ENCODE data around the gene ANXA10.
"Not testable (repeated sequence)": the region's sequence is repeated elsewhere in the genome, so short reads cannot be mapped to it uniquely, and the experiment has no call there.

Gene ANXA10

DNA sequence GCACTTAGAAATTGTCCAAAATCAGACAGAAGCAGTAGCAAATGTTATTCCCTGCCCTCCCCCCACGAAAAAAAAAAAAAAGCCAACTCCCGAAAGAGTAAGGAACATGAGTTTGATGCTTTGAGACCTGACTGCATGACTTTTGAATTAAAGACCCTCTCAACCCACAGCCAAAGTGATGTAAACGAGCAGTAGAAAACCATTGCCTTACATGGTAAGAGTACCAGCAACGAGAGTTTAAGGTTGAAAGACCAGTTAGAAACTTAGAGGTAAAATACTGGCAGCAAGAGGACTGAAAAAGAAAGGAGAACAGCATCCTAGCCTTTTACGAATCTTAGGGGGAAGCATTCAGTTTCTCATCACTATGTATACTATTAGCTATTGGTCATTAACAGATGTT lies 10.0 kb upstream of the ANXA10 start:
- Histone ChIP-seq H3K4me1 (ENCODE audit: control insufficient read depth, insufficient read depth, low read length) (no peaks in the 10 kb centered on the region), H3K27ac (ENCODE audit: low read depth, low read length) (no peak overlapping the region), H3K9ac (ENCODE audit: low read length) (no peak overlapping the region), H3K27me3 (ENCODE audit: control insufficient read depth, insufficient read depth, low read length) (no peaks in the 10 kb centered on the region), H3K36me3 (ENCODE audit: control insufficient read depth, insufficient read depth, low read length) (no peaks in the 10 kb centered on the region), H3K4me3 (ENCODE audit: low read length) (no peak overlapping the region)

DNA sequence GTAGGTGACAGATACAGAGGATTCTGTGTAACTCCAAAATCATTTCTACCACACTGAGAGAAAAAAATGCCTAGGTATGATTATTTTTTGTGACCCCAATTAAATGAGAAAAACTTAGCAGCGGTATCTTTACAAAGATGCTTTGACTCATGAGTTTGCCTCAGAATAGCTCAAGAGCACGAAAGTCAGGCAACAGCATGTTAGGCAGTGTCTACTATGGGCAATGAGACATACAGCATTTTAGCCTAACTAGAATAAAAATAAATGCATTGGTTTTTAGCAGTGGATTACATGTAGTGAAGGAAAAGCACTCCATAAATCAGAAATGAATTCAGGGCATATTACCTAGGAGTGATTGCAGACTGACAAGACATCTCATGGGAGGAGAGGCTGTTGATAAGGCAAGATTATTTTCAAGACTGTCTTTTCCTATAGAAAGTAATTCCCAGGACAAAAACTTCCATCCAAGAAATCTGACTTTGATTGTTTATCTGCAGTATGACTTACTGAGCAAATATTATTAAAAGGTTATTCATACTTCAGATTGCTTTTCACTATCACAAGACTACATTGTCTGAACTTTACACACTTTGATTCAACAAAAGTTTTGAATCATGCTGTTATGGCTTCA lies 3.6 kb downstream of the ANXA10 start:
- H3K36me3 ChIP-seq (ENCODE audit: control insufficient read depth, insufficient read depth, low read length), result no peaks in the 10 kb centered on the region
- H3K4me3 ChIP-seq (ENCODE audit: low read length), result no peak overlapping the region
- H3K27me3 ChIP-seq (ENCODE audit: control insufficient read depth, insufficient read depth, low read length), result no peaks in the 10 kb centered on the region
- H3K4me1 ChIP-seq (ENCODE audit: control insufficient read depth, insufficient read depth, low read length), result no peaks in the 10 kb centered on the region
- H3K27ac ChIP-seq (ENCODE audit: low read depth, low read length), result no peak overlapping the region
- no peak overlapping the region for H3K9ac ChIP-seq (ENCODE audit: low read length)

DNA sequence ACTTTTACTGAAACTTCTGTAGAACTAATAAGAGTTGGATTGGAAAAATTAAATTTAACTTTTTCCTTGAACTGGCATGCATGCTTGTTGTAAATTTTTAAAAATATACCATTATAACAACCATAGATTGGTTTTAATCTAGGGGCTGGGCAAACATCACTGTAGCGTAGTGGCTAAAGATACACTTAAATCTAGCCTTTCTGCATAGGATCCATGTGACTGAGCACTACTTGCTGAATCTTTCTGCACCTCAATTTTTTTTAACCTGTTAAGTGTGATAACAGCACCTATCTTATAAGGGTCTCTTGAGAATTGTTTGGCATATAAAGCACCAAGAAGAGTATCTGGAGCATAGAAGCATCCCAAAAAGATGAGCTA lies 4.1 kb downstream of the ANXA10 start:
- no peaks in the 10 kb centered on the region for H3K27me3 ChIP-seq (ENCODE audit: control insufficient read depth, insufficient read depth, low read length)
- H3K9ac ChIP-seq (ENCODE audit: low read length), result no peak overlapping the region
- H3K4me3 ChIP-seq (ENCODE audit: low read length), result no peak overlapping the region
- no peak overlapping the region for H3K27ac ChIP-seq (ENCODE audit: low read depth, low read length)
- no peaks in the 10 kb centered on the region for H3K4me1 ChIP-seq (ENCODE audit: control insufficient read depth, insufficient read depth, low read length)
- H3K36me3 ChIP-seq (ENCODE audit: control insufficient read depth, insufficient read depth, low read length), result no peaks in the 10 kb centered on the region

DNA sequence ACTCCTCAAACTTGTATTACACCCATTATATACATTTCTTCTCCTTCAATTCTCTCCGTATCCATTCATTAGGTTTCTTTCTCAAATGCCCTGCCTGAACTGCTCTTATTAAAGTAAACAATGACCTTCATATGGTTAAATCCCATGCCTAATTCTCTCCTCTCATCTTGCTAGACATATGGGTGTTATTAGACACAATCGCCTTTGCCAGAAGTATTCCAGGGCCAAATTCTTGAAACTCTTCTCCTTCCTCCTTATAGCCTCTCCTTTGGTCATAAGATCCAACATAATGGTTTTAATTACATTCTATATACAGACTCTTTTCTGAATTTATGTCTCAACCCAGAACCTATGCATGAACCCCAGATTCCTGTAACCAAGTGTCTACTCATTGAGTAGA lies 4.8 kb downstream of the ANXA10 start:
- Histone ChIP-seq H3K27me3 (ENCODE audit: control insufficient read depth, insufficient read depth, low read length) (no peaks in the 10 kb centered on the region), H3K9ac (ENCODE audit: low read length) (no peak overlapping the region), H3K36me3 (ENCODE audit: control insufficient read depth, insufficient read depth, low read length) (no peaks in the 10 kb centered on the region), H3K4me3 (ENCODE audit: low read length) (no peak overlapping the region), H3K27ac (ENCODE audit: low read depth, low read length) (no peak overlapping the region), H3K4me1 (ENCODE audit: control insufficient read depth, insufficient read depth, low read length) (no peaks in the 10 kb centered on the region)

DNA sequence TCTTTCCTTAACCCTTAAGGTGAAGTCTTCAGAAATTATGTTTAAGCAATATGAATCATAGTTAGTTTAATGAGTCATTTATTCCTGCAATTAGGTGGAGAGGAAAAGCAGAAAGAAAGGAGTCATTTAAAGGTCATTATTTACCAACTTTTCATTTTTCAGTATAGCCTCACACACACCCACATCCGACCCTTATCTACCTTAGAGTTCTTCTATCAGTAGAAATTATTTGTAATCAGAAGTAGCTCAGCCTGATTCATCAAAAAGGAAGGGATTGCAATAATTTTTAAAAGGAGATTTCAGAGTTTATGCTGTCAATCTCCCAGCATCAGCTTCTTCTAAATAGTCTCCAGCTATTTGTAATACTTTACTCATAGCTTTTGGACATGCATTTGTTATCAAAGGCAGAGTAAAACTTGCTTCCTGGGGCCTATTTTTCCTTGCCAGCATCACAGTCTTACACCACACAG lies 5.9 kb downstream of the ANXA10 start:
- Histone ChIP-seq H3K4me3 (ENCODE audit: low read length) (no peak overlapping the region), H3K27me3 (ENCODE audit: control insufficient read depth, insufficient read depth, low read length) (no peaks in the 10 kb centered on the region), H3K9ac (ENCODE audit: low read length) (no peak overlapping the region), H3K4me1 (ENCODE audit: control insufficient read depth, insufficient read depth, low read length) (no peaks in the 10 kb centered on the region), H3K27ac (ENCODE audit: low read depth, low read length) (no peak overlapping the region), H3K36me3 (ENCODE audit: control insufficient read depth, insufficient read depth, low read length) (no peaks in the 10 kb centered on the region)

DNA sequence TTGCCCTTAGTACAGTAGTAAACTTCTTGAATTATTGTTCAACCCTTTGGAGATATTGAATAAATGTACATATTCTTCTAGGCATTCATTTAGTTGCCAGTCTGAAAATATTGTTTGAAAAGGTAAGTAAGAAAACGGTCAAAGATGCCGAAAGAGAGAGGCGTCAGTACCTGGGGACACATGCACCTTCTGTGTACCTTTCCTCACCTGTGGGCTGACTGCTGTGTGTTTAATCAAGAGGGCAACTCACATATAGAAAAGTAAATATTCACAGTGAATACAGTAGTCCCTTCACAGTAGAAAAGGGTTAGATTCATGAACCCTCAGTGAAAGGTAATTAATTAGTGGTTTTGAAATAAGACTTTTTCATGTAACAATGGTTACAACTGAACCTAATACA lies 6.9 kb downstream of the ANXA10 start:
- H3K4me1 ChIP-seq (ENCODE audit: control insufficient read depth, insufficient read depth, low read length), result no peaks in the 10 kb centered on the region

DNA sequence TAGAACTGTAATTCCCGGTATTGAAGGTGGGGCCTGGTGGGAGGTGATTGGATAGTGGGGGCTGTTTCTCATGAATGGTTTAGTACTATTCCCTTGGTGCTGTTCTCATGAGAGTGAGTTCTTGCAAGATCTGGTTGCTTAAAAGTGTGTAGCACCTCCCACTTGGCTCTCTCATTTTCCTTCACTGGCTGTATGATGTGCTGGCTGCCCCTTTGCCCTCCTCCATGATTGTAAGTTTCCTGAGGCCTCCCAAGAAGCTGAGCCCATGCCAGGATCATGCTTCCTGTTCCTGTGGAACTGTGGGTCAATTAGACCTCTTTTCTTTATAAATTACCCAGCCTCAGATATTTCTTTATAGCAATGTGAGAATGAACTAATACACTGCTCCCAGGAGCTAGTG lies 8.7 kb downstream of the ANXA10 start:
- Histone ChIP-seq H3K4me3 (ENCODE audit: low read length) (no peak overlapping the region), H3K9ac (ENCODE audit: low read length) (no peak overlapping the region), H3K36me3 (ENCODE audit: control insufficient read depth, insufficient read depth, low read length) (no peaks in the 10 kb centered on the region), H3K4me1 (ENCODE audit: control insufficient read depth, insufficient read depth, low read length) (no peaks in the 10 kb centered on the region), H3K27me3 (ENCODE audit: control insufficient read depth, insufficient read depth, low read length) (no peaks in the 10 kb centered on the region), H3K27ac (ENCODE audit: low read depth, low read length) (no peak overlapping the region)

More for the DNA sequence above, 6.9 kb downstream of the ANXA10 start:
- Histone ChIP-seq H3K4me3 (ENCODE audit: low read length) (no peak overlapping the region), H3K9ac (ENCODE audit: low read length) (no peak overlapping the region), H3K36me3 (ENCODE audit: control insufficient read depth, insufficient read depth, low read length) (no peaks in the 10 kb centered on the region), H3K27me3 (ENCODE audit: control insufficient read depth, insufficient read depth, low read length) (no peaks in the 10 kb centered on the region), H3K27ac (ENCODE audit: low read depth, low read length) (no peak overlapping the region)

DNA sequence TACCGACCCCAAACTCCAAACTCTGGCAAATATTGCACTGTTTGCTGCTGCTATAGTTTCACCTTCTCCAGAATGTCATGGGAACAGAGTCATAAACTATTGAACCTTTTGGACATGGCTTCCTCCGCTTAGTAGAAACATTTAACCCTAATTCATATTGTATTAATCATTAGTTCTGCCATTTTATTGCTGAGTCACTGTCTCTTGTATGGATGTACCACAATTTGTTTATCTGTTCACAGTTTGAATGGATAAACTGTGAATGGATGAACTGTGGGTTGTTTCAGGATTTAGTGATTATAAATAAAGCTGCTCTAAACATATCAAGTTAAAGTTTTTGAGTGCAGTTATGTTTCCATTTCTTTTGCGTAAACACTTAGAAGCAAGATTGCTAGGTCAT lies 10.1 kb downstream of the ANXA10 start:
- Histone ChIP-seq H3K9ac (ENCODE audit: low read length) (no peak overlapping the region), H3K27me3 (ENCODE audit: control insufficient read depth, insufficient read depth, low read length) (no peaks in the 10 kb centered on the region), H3K4me3 (ENCODE audit: low read length) (no peak overlapping the region), H3K27ac (ENCODE audit: low read depth, low read length) (no peak overlapping the region), H3K4me1 (ENCODE audit: control insufficient read depth, insufficient read depth, low read length) (no peaks in the 10 kb centered on the region), H3K36me3 (ENCODE audit: control insufficient read depth, insufficient read depth, low read length) (no peaks in the 10 kb centered on the region)

DNA sequence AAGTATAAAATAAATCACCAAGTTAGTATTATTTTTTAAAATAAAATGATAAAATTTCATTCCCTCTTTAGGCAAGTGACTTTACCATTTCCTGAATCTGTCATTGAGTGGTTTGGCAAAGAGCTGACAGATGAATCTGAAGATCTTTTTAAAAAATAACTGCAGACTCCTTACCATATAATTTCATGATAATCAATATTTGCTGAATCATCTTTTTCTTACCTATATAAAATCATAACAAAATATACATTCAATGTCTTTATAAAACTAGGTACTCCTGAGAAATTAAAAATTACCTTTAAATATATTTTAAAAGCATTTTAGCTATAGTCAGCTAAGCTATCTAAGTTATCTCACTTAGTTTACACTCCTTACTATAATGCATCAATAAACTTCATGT lies 17.2 kb downstream of the ANXA10 start:
- Histone ChIP-seq H3K9ac (ENCODE audit: low read length) (no peak overlapping the region), H3K4me1 (ENCODE audit: control insufficient read depth, insufficient read depth, low read length) (no peaks in the 10 kb centered on the region), H3K27me3 (ENCODE audit: control insufficient read depth, insufficient read depth, low read length) (no peaks in the 10 kb centered on the region), H3K4me3 (ENCODE audit: low read length) (no peak overlapping the region), H3K36me3 (ENCODE audit: control insufficient read depth, insufficient read depth, low read length) (no peaks in the 10 kb centered on the region), H3K27ac (ENCODE audit: low read depth, low read length) (no peak overlapping the region)

DNA sequence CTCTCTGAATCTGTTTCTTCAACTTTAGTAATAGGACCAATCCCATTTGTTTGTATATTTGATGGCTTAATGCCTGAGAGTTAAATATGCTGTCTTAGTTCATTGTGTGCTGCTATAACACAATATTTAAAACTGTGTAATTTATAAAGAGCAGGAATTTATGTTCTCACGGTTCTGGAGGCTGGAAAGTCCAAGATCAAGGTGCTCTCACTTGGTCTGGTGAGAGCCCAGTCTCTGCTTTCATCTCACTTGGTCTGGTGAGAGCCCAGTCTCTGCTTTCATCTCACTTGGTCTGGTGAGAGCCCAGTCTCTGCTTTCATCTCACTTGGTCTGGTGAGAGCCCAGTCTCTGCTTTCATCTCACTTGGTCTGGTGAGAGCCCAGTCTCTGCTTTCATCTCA lies 20.7 kb downstream of the ANXA10 start:
- H3K27me3 ChIP-seq (ENCODE audit: control insufficient read depth, insufficient read depth, low read length); H3K9ac ChIP-seq (ENCODE audit: low read length); H3K27ac ChIP-seq (ENCODE audit: low read depth, low read length); H3K4me3 ChIP-seq (ENCODE audit: low read length); H3K36me3 ChIP-seq (ENCODE audit: control insufficient read depth, insufficient read depth, low read length); H3K4me1 ChIP-seq (ENCODE audit: control insufficient read depth, insufficient read depth, low read length): not testable (repeated sequence)

DNA sequence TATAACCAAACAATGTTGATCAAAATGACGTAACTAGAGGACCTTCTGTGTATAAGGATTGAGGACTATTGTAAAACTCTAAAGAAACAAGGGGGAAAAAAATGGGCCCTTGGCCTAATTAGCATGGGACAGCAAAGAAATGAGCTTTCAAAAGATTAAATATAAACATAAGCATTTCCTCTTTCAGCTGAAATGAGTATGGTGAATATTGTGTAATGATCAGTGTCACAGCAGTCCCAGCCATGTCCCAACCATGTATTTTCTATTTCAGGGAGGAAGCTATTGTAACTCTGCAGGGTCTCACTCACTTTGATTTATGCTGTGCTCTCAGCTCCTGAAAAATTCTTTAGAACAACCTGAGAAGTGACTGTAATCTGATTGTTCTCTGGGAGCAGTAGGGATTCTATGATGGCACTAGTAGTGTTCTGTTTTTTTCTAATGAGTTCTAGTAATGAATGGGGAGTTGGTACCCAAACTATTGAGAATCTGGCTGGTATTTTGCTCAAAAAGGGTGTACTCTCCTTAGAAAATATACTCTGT lies 25.8 kb downstream of the ANXA10 start:
- Histone ChIP-seq H3K27me3 (ENCODE audit: control insufficient read depth, insufficient read depth, low read length) (no peaks in the 10 kb centered on the region), H3K4me3 (ENCODE audit: low read length) (no peak overlapping the region), H3K4me1 (ENCODE audit: control insufficient read depth, insufficient read depth, low read length) (no peaks in the 10 kb centered on the region), H3K9ac (ENCODE audit: low read length) (no peak overlapping the region), H3K27ac (ENCODE audit: low read depth, low read length) (no peak overlapping the region), H3K36me3 (ENCODE audit: control insufficient read depth, insufficient read depth, low read length) (no peaks in the 10 kb centered on the region)

DNA sequence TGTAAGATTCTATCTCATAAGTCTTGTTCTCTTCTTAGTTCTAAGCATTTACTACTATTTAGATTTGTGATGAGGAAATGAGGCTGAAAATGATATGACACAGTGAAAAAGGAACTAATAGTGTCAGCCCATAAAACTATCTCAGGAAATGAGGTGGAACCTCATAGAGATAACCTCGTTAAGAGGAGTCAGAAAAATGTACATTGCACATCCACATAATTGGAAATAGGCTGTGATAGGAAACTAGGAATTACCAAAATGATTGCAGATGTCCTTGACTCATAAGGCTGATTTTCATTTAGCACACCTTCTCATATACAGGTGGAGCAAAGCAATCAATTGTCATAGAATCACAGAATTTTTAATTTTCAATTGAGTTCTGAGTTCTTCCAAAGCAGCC lies 26.8 kb downstream of the ANXA10 start:
- H3K27ac ChIP-seq (ENCODE audit: low read depth, low read length), result no peak overlapping the region
- H3K4me1 ChIP-seq (ENCODE audit: control insufficient read depth, insufficient read depth, low read length), result no peaks in the 10 kb centered on the region
- H3K9ac ChIP-seq (ENCODE audit: low read length), result no peak overlapping the region
- no peaks in the 10 kb centered on the region for H3K36me3 ChIP-seq (ENCODE audit: control insufficient read depth, insufficient read depth, low read length)
- H3K27me3 ChIP-seq (ENCODE audit: control insufficient read depth, insufficient read depth, low read length), result no peaks in the 10 kb centered on the region
- no peak overlapping the region for H3K4me3 ChIP-seq (ENCODE audit: low read length)

DNA sequence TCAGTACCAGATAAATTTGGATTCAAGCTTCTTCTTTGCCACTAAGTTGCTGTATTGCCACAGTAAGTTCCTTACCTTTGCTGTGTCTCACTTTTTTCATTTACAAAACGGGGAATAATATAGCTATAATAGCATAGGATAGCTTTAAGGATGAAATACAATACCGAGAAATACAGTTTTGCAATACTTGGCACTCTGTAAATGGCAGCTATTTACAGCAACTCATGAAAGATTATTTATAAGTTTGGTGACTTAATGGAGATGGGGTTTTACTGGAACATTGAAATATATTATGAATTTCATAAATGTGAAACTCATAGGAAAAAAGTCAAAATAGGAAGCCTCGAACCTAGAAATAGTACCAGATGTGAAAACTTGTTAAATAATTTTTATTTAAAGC lies 27.6 kb downstream of the ANXA10 start:
- Histone ChIP-seq H3K9ac (ENCODE audit: low read length) (no peak overlapping the region), H3K4me3 (ENCODE audit: low read length) (no peak overlapping the region), H3K36me3 (ENCODE audit: control insufficient read depth, insufficient read depth, low read length) (no peaks in the 10 kb centered on the region), H3K27me3 (ENCODE audit: control insufficient read depth, insufficient read depth, low read length) (no peaks in the 10 kb centered on the region), H3K4me1 (ENCODE audit: control insufficient read depth, insufficient read depth, low read length) (no peaks in the 10 kb centered on the region), H3K27ac (ENCODE audit: low read depth, low read length) (no peak overlapping the region)
